Cardiac muscle cell (in vitro differentiated cells and primary cell): ENCODE results near the gene PDE2A. TPM values are rescaled to one million over a fixed set of nuclear protein-coding genes. Genes with fewer than 3 reads are reported as not detected.

ENCODE experiments used
- DNase-seq, 2 donors: peaks; one replicate each; pipeline versions ENCODE4 v3.0.0 to v3.0.0-alpha.2; 2010 to 2017; ENCODE audit warnings: low read depth in 1 of 2, low spot score in 1 of 2
- H3K27ac ChIP-seq: fragments of 200-600 bp; sonication (generic); 2 replicates; pipeline ENCODE4 v1.5.1; 2016
- H3K27me3 ChIP-seq: fragments of 200-600 bp; sonication (generic); 2 replicates; pipeline ENCODE4 v1.6.0; 2016; ENCODE audit warnings: control low read depth
- H3K36me3 ChIP-seq: fragments of 200-600 bp; sonication (generic); 2 replicates; pipeline ENCODE4 v1.5.1; 2016; ENCODE audit warnings: control low read depth
- H3K4me1 ChIP-seq: fragments of 200-600 bp; sonication (generic); 2 replicates; pipeline ENCODE4 v1.8.1; 2017; ENCODE audit warnings: low read depth, mild to moderate bottlenecking, mixed run types
- H3K4me3 ChIP-seq: fragments of 200-600 bp; sonication (generic); 2 replicates; pipeline ENCODE4 v1.5.1; 2016; ENCODE audit warnings: mild to moderate bottlenecking
- H3K9me3 ChIP-seq: fragments of 200-600 bp; sonication (generic); 2 replicates; pipeline ENCODE4 v1.5.1; 2017; ENCODE audit warnings: low read depth, mild to moderate bottlenecking, control low read depth
- polyA plus RNA-seq: library from polyadenylated mRNA; unstranded; fragments of >200 nt; fragmentation: Nextera tagmentation; extraction: Ambion mirVana; gene quantifications from 2 replicates; pipeline ENCODE4 v1.2.1, GENCODE V29; 2016
- total RNA-seq: library from RNA; depleted of rRNA; stranded (reverse); fragments of >200 nt; gene quantifications from 2 replicates; pipeline ENCODE4 v1.2.3, GENCODE V29; 2016
- TF ChIP-seq, protein P1 (sequence below): IDR thresholded peaks from 2 replicates; pipeline ENCODE4 v1.5.1; 2012; ENCODE audit warnings: low read depth, mild to moderate bottlenecking, low read length

The PDE2A gene
- total and polyA plus RNA-seq, 2 experiments from 2014 or later = 0.92 TPM; not detected in 1

DNA sequence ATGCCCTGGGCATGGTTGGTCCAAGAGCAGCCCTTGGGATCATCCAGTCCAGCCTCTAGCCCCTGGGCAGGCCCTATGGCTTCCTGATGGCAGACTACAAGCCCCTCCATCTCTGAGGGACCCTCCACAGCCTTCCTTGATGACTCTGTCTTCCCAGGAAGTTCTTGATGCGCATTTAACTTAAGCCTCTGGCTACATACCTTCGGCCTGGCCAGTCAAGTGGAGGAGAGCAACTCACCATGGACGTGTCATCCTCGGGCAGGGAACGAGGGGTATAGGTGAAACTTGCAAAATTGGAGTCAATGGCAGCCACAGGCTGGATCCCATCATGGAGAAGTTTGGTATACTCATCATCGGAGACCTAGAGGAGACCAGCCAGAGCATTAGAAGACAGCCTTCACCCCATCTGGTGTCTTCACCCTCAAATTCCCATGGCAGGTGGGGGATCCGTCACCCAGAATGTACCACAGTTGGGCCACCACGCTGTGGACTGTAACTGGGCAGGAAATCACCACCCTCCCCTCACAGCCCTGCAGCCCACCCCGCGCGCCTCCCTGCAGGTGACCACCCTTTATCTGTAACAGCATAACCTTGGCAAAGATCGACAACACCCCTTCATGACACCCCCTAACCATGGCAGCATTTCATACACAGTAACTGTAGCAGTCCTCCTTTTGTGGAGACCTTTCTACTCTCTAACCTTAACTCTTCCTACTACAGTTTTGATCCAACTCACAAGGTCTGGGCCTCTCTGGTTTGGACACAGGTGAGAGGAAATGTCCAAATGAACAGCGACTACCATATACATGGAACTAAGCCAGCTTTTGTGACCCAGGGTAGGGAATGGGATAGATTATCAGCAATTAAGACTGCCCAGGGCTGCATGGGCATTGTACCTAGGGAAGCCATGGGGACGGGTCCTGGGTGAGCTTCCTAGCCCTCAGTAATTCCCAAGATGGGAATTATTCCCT, 91.7 kb downstream of the PDE2A start:
- no peaks in the 10 kb centered on the region for H3K4me1 ChIP-seq
- no peak overlapping the region for H3K4me3 ChIP-seq
- no peaks in the 10 kb centered on the region for H3K9me3 ChIP-seq
- no peak for DNase-seq
- no peak overlapping the region for H3K27ac ChIP-seq
- H3K27me3 ChIP-seq = peaks cover 52% of the 10 kb centered on the region
- no peaks in the 10 kb centered on the region for H3K36me3 ChIP-seq
- TF ChIP-seq, protein P1, sequence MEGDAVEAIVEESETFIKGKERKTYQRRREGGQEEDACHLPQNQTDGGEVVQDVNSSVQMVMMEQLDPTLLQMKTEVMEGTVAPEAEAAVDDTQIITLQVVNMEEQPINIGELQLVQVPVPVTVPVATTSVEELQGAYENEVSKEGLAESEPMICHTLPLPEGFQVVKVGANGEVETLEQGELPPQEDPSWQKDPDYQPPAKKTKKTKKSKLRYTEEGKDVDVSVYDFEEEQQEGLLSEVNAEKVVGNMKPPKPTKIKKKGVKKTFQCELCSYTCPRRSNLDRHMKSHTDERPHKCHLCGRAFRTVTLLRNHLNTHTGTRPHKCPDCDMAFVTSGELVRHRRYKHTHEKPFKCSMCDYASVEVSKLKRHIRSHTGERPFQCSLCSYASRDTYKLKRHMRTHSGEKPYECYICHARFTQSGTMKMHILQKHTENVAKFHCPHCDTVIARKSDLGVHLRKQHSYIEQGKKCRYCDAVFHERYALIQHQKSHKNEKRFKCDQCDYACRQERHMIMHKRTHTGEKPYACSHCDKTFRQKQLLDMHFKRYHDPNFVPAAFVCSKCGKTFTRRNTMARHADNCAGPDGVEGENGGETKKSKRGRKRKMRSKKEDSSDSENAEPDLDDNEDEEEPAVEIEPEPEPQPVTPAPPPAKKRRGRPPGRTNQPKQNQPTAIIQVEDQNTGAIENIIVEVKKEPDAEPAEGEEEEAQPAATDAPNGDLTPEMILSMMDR = no peak

GRCh38 chr11:72581067-72581466, 93.2 kb downstream of the PDE2A start:
- H3K27ac ChIP-seq = no peak overlapping the region
- no peaks in the 10 kb centered on the region for H3K36me3 ChIP-seq
- no peak overlapping the region for H3K4me3 ChIP-seq
- no peak for DNase-seq
- H3K27me3 ChIP-seq = peaks cover 40% of the 10 kb centered on the region
- TF ChIP-seq, protein P1 = no peak
- H3K4me1 ChIP-seq = no peaks in the 10 kb centered on the region
- no peaks in the 10 kb centered on the region for H3K9me3 ChIP-seq

DNA sequence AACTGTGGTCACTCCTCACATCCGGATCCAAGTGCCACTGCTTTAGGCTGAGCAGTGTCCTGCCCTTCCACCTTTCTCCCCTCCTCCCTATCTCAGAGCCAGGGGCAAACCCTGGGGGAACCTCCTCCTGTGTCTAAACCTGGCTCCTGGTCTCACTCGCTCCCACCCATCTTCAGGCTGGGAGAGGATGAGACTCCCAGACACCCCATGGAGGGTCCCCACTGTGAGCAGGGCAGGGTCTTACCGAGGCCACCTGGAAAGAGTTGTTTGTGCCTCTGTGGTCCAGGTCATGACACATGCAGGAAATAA, 93.6 kb downstream of the PDE2A start:
- Histone ChIP-seq H3K4me1 (no peaks in the 10 kb centered on the region), H3K36me3 (no peaks in the 10 kb centered on the region), H3K27ac (no peak overlapping the region), H3K27me3 (peaks cover 36% of the 10 kb centered on the region), H3K4me3 (no peak overlapping the region), H3K9me3 (no peaks in the 10 kb centered on the region)
- DNase-seq = no peak
- TF ChIP-seq, protein P1 = no peak

- Histone ChIP-seq H3K27ac (no peak overlapping the region), H3K4me1 (no peaks in the 10 kb centered on the region), H3K4me3 (no peak overlapping the region), H3K9me3 (no peaks in the 10 kb centered on the region), H3K36me3 (no peaks in the 10 kb centered on the region), H3K27me3 (peaks cover 31% of the 10 kb centered on the region)
- TF ChIP-seq, protein P1 = no peak
- no peak for DNase-seq
Observed at GRCh38 chr11:72579816-72580641, 94.2 kb downstream of the PDE2A start.

DNA sequence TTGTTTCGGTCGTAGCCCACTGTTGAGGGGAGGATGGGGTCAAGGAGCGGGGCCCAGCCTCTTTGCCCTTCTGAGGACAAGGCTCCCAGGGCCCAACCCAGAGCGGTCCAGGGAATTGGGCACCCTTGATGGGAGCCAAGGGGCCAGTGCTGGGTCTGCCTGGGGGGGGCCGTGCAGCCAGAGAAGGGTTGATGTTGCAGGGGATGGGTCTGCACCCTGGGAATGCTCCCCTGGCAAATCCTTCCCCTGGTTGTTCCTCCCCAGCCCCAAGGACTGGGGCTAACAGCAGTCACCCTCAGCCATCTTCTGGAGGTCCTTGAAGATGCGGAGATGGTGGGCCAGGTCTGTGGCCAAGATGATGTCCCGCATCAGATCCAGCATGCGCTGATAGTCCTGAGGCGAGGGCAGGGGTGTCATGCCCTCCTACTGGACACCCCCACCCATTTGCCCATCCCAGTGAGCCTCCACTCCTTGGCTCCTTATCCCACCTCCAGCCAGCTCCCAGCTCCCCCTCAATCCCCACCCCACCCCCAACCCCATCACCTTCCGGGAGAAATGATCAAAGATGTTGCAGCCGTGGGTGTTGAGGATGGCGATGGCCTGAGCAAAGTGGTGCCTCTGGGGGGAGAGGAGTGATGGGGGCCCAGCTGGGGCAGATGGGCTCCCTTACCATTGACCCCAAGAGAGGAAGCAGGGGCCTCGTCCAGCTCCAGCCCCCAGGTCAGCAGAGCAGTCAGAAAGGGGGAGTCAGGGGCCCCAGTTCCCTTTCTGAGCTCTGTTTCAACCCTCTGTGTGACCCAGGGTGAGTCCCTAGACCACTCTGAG, 95.0 kb downstream of the PDE2A start:
- Histone ChIP-seq H3K27me3 (peaks cover 22% of the 10 kb centered on the region), H3K27ac (no peak overlapping the region), H3K9me3 (no peaks in the 10 kb centered on the region), H3K4me1 (no peaks in the 10 kb centered on the region), H3K36me3 (no peaks in the 10 kb centered on the region), H3K4me3 (no peak overlapping the region)
- DNase-seq = no peak
- TF ChIP-seq, protein P1 = no peak
